Left renal pelvis (tissue), 4 donors: ENCODE data around the gene CCDC183. TPM values are rescaled to one million over a fixed set of nuclear protein-coding genes. Genes with fewer than 3 reads are reported as not detected.
A peak's percentile ranks its signal among the peaks of the same experiment; 100 is the strongest.

Experiments used
- DNase-seq, 4 donors: peaks; one replicate each; pipeline ENCODE4 v3.0.0-alpha.2; 2013; ENCODE audit warnings: low read depth in 4 of 4, low spot score in 3 of 4
- polyA plus RNA-seq, 4 donors: library from polyadenylated mRNA; unstranded; fragments of 120-200 nt; gene quantifications; one replicate each; pipeline ENCODE4 v1.2.1, GENCODE V29; 2013; ENCODE audit not compliant: insufficient read length in 4 of 4

CCDC183 gene
- polyA plus RNA-seq, 4 donors, result 2.5 to 6.5 (median 4.9) TPM

DNA sequence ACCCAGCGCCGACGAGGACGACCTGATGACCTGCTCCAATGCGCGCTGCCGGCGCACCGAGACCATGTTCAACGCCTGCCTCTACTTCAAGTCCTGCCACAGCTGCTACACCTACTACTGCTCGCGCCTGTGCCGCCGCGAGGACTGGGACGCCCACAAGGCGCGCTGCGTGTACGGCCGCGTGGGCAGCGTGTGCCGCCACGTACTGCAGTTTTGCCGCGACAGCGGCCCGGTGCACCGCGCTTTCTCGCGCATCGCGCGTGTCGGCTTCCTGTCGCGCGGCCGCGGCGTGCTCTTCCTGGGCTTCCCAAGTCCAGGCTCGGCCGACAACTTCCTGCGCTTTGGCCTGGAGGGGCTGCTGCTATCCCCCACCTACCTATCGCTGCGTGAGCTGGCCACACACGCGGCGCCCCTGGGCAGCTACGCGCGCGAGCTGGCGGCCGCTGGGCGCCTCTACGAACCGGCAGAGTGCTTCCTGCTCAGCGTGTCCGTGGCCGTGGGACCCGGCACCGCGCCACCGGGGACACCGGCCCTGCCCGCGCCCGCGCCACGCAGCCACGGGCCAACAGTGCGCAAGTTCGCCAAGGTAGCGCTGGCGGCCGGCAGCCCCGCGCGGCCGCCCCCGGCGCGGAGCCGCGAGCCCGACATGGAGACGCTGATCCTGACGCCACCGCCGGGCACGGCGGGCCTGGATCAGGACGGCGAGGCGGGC is 50.4 kb downstream of the CCDC183 start:
- DNase-seq, result no peak

DNA sequence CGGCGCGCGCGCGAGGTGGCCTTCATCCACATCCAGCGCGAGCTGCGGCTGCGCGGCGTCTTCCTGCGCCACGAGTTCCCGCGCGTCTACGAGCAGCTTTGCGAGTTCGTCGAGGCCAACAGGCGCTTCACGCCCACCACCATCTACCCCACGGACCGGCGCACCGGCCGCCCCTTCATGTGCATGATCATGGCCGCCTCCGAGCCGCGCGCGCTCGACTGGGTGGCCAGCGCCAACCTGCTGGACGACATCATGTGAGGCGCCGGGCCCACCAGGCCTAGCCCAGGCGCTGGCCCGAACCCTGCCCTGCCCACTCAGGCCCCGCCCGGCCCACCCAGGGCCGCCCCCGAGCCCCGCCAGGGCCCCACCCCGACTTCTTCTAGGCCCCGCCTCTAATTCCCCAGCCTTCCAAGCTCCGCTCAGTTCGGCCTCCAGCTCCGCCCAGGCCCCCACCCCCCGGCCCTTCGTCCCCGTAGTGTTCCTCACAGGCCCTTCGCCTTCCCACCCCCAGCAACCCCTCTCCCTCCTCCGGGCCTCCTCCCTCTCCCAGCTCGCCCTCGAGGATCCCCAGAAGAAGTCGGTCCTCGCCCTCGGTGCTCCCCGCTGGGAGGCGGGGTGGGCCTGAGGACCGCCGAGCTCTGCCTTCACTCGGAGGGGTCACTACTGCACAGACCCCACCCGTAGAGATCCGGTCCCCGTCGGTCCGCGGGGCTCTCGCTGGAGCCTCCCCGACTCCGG is 51.1 kb downstream of the CCDC183 start:
- DNase-seq, result no peak

DNA sequence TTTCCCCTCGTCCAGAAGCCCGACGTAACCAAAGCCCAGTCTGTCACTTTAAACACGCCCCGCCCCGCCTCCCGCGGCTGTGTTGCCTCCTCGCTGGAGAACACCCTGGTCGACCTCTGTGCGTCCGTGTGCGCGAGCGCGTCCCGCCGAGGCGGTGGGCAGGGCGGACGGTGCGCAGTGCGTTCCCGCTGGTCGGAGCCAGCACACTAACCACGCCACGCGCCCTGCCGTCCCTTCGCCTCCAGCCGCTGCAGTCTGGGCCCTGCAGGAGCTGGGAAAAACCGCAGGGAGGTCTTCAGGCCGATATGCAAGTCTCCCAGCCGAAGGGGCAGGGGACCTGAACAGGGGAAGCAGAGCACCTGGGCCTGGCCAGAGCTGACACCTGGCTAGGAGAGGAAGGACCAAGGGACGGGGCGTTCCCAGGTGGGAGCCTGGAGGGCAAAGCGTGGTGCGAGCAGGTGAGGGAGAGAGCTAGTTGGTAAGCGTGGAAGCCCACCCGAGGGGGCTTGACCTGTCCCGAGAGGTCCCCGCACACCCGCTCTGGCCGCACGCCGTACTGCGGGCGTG is 51.8 kb downstream of the CCDC183 start:
- peak in 1 of 4 donors; percentile 35 for DNase-seq

DNA sequence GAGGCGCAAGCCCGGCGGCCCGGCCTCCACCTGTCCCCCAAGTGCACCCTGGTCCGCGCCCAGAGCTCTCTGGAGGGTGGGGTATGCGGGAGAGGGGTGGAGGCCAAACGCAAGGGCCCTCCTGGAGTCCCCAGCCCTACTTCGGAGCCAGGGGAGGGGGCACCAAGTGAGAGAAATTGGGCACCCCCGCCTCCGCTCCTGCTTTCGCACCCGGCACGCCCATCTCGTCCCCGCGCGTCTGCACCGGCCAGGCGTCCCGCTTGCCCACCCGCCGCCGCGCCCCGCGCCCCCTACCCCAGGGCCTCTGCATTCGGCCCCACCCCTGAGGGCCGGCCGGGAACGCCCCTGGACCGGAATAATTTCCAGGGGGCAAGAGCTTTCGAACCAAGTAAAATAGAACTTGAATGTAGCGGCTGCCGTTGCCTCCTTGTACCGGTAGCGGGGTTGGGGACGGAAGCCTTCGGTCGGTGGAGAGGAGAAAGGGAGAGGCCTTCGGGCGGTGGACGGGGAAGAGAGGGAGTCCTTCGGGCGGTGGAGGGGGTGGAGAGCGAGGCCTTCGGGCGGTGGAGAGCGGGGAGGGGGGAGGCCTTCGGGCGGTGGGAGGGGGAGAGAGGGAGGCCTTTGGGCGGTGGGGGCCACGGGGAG is 52.4 kb downstream of the CCDC183 start:
- no peak for DNase-seq

DNA sequence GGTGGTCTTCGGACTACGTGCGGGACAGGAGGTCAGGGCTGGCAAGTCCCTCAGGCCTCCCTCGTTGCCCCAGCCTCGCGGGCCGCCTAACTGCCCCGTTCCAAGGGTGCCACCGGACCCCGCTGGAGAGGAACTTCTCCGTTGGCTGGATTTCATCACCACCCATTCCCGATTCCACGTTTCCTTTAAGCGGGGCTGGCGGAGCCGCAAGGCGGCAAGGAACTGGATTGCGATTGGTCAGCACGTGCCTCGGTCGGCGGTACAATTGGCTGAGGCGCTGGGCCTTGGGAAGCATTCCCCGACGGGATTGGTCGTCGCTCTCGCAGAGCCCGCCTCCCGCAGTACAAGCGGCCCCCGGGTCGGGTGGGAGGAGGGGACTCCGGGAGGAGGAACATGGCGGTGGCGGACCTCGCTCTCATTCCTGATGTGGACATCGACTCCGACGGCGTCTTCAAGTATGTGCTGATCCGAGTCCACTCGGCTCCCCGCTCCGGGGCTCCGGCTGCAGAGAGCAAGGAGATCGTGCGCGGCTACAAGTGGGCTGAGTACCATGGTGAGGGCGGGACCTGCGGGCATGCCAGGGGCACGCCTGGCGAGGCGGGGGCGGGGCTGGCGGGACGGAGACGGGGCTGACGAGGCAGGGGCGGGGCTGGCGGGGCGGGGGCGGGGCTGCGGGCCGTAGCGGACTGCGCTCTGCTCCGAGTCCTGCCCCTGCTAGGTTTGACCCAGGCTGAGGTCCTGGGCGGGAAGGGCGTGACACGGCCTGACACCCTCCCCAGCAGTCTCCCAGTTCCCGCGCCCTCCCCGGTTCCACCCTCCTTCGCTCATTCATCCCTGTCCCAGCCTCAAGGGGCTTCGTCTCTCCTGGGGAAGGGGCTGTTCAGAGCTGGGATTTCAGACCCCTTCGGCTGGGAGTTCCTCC is 53.2 kb downstream of the CCDC183 start, which contains the start of gene PHPT1:
Gene PHPT1 (plus strand): TSS at position 372 of the 922 bp plus-strand sequence. CDS start 22 bp downstream, at position 394.
- DNase-seq, result peak; percentile 96 to 98 (median 96)

DNA sequence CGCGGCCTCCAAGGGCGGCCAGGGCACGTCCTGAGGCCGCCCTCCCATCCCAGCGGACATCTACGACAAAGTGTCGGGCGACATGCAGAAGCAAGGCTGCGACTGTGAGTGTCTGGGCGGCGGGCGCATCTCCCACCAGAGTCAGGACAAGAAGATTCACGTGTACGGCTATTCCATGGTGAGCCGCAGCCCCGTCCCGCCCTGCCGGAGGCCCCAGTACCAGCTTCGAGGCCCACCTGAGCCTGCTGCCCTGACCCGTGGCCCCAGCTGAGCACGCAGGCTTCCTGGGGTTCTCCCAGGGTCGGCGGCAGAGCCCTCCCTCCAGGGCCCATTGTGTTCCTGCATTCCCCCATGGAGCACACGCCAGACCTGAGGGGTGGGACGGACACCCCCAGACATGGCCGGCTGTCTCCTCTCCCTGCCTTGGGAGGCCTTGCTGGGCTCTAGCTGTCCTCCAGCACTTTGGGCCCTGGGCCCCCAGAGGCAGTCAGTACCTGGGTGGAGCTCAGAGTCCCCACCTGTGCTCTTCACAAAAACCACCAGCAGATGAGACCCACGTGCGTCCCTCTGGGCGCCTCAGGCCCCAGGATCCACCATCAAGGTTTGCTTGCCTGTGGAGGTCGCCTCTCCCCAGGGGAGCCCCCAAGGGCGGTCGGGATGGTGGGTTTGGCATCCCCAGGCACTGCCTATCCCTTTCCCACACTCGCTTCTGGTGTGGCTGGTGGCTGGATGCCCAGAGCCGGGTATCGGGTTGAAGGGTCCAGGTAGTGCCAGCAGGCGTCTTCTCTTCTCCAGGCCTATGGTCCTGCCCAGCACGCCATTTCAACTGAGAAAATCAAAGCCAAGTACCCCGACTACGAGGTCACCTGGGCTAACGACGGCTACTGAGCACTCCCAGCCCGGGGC is 54.1 kb downstream of the CCDC183 start:
- no peak for DNase-seq

DNA sequence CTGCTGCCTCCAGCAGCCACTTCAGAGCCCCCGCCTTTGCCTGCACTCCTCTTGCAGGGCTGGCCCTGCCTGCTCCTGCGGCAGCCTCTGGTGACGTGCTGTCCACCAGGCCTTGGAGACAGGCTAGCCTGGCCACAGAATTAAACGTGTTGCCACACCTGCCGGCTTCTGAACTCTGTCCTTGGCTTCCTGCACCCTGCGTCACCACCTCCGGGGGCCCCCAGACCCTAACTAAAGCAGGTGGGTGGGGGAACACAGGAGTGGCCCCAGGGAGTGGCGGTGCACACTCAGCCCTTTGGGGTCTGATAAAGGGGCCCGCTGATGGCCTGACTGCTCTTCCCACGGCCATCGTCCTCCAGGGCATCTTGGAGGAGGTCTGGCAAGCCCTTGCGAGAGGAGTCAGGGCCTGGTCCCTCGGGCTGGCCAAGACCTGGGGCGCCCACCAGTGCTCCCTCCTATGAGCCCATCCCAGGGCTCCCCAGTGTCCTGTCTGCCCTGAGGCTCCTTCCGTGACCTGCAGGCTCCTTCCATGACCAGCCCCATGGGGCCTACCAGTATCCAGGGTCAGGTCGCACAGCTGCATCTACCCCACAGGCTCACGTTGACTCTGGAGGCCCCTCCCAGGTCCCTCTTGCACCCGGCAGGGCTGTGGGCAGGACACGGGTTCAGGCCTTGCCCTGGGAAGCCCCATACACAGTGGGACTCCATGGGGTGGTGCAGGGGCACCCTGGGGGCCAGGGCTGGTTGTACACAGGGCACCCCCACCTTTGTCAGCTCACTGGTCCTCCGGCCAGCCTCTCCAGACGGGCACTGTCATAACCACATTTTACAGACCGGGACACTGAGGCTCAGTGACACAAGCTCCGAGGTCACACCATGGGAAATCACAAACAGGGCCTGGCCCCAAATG is 55.0 kb downstream of the CCDC183 start:
- no peak for DNase-seq

DNA sequence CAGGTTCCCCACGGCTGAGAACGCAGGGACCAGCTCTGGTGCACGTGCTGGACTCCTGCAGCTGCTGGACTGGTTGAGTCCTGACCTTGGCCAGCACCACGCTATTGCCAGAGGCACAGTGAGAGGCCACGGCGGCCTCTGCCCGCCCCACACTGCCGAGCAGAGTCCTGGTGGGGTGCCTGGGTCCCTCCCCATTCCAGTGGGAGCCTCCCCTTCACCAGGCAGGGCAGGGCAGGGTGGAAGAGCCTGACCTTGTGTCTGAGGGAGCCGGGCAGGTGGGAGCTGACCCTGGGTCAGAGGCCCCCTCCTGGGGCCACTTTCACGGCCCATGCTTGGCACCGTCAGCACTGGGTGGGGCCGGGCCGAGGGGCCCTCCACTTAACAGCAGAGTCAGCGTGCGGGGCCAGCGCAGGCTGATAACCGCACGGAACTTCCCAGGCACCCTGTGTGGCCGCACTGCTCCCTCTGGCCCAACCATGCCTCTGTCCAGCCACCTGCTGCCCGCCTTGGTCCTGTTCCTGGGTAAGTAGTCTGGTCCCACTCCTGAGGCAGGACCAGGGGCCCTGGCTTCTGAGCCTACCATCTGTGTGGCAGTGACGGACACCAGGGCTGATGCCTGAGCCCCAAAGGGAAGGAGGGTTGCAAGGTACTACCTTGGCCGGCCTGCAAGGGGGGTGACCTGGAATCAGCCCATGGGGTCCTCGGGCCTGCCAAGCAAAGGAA is 56.0 kb downstream of the CCDC183 start, which contains the start of gene MAMDC4:
Gene MAMDC4 (plus strand): TSS at position 406 of the 723 bp plus-strand sequence. CDS start 71 bp downstream, at position 477.
- DNase-seq, result no peak

DNA sequence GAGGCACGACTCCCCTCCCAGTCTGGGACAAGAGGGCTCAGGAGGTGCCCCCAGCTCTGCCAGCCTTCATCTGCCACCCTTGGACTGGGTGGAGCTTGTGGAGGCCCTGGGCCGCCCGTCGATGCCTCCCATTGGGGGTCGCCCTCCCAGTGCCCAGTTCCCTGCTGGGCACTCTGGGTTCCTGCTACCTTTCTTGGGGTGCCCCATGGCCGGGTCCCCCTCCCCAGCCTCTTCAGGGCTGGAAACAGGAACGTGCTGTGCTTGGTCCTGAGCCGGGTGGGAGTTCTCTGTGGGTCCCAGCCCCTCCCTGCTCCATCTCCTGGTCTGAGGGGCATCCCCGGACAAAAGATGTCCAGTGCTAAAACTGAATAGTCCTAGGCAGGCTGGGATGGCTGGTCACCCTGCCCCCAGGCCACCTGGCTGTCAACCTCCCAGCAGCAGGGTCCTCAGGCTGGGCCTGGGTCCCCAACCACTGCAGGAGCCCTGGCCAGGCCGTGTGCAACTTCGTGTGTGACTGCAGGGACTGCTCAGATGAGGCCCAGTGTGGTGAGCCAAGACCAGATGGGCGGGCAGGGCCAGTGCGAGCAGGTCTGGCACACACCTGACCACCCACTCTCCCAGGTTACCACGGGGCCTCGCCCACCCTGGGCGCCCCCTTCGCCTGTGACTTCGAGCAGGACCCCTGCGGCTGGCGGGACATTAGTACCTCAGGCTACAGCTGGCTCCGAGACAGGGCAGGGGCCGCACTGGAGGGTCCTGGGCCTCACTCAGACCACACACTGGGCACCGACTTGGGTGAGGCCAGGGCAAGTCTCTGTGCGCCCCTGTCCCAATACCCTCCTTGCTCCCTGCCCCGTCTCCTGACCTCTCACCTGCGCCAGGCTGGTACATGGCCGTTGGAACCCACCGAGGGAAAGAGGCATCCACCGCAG is 56.8 kb downstream of the CCDC183 start:
- DNase-seq, result no peak

DNA sequence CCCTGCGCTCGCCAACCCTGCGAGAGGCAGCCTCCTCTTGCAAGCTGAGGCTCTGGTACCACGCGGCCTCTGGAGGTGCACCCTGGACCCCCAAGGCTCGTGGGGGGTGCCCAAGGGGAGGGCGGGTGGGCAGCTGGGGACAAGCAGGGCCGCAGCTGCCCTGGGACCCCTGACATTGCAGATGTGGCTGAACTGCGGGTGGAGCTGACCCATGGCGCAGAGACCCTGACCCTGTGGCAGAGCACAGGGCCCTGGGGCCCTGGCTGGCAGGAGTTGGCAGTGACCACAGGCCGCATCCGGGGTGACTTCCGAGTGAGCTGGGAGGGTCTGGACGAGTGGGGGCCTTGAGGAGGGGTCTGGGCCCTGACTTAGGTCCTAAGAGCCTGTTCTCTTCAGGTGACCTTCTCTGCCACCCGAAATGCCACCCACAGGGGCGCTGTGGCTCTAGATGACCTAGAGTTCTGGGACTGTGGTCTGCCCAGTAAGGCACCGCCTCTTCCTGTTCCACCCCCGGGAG is 57.5 kb downstream of the CCDC183 start:
- no peak for DNase-seq

DNA sequence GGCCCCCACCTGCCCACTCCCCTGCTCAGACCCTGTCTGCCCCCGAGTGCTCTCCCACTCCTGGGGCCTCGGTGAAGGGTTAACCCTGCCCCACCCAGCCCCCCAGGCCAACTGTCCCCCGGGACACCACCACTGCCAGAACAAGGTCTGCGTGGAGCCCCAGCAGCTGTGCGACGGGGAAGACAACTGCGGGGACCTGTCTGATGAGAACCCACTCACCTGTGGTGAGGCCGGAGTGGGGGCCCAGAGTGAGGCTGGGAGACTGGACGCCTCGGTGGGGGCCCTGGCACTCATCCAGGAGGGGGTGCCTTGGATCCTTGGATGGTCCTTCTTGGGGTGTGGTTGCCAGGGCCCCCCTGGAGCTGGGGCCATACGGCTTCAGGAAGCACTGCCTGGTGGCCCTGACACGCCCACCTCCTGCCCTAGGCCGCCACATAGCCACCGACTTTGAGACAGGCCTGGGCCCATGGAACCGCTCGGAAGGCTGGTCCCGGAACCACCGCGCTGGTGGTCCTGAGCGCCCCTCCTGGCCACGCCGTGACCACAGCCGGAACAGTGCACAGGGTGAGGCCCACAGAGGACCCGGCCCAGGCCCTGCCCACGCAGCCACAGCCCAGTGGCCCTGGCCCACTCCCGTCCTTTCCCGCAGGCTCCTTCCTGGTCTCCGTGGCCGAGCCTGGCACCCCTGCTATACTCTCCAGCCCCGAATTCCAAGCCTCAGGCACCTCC is 58.1 kb downstream of the CCDC183 start:
- DNase-seq, result no peak

DNA sequence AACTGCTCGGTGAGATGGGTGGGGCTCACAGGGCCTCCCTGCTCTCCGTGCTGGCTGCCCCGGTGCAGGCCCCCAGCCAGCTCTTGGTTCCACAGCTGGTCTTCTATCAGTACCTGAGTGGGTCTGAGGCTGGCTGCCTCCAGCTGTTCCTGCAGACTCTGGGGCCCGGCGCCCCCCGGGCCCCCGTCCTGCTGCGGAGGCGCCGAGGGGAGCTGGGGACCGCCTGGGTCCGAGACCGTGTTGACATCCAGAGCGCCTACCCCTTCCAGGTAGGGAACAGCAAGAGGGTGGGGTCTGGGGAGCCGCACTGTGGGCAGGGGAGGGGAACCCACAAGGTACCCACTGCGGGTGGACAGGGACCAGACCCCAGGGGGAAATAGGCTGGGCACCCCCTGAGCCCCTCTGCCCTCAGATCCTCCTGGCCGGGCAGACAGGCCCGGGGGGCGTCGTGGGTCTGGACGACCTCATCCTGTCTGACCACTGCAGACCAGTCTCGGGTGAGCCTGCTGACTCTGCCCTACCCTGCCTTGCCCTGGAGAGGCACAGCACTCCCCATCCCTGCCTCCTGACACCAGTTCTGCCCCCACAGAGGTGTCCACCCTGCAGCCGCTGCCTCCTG is 58.8 kb downstream of the CCDC183 start:
- DNase-seq, result no peak

DNA sequence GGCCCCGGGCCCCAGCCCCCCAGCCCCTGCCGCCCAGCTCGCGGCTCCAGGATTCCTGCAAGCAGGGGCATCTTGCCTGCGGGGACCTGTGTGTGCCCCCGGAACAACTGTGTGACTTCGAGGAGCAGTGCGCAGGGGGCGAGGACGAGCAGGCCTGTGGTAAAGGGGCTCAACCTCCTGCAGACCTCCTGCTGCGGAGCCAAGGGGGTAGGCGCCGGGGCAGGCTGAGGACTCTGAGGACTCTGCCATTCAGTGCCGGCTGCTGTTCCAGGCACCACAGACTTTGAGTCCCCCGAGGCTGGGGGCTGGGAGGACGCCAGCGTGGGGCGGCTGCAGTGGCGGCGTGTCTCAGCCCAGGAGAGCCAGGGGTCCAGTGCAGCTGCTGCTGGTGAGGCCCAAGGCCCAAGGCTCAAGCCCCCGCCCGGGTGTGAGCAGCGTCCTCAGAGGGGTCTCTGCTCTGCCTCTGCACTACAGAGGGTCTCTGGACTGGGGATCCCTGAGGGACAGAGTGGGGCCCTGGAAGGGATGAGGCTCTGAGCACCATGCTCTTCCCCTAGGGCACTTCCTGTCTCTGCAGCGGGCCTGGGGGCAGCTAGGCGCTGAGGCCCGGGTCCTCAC is 59.4 kb downstream of the CCDC183 start:
- no peak for DNase-seq

DNA sequence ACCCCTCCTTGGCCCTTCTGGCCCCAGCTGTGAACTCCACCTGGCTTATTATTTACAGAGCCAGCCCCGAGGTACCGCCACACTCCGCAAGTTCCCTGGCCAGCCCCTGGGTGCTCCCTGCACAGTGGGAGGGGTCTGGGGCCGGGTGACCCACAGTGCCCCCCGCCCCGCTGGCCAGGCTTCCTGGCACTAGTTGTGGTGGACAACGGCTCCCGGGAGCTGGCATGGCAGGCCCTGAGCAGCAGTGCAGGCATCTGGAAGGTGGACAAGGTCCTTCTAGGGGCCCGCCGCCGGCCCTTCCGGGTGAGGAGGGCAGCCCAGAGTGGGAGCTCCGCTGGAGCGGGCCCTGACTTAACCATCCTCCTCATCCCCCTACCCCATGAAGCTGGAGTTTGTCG is 59.9 kb downstream of the CCDC183 start:
- DNase-seq, result no peak
